WTC11 (cell line): Measurements from ENCODE around the gene HGS. TPM values are rescaled to one million over a fixed set of nuclear protein-coding genes. Genes with fewer than 3 reads are reported as not detected.

Experiments used
- ATAC-seq: fragments of 200-7000 bp; cut with Tn5 transposase; 2 replicates; pipeline ENCODE4 v1.10.0; 2021; ENCODE audit warnings: mild to moderate bottlenecking, moderate library complexity
- CTCF ChIA-PET: fragments of 300-600 bp; sonication (Branson Sonifier 250); formaldehyde crosslinking; loops from one replicate; lab custom pipeline; 2021; ENCODE audit warnings: antibody characterized with exemption; lab: Charles Lee
- POLR2A ChIA-PET: fragments of 350-600 bp; sonication (Branson Sonifier 250); formaldehyde crosslinking; loops from one replicate; lab custom pipeline; 2021; ENCODE audit warnings: antibody characterized with exemption; lab: Charles Lee
- DNase-seq: peaks from one replicate; pipeline ENCODE4 v3.0.0; 2021; ENCODE audit warnings: low spot score
- H3K27ac Mint-ChIP-seq: 2 replicates; pipeline ENCODE4 v1.8.0; 2021; ENCODE audit warnings: mixed read lengths
- H3K27me3 Mint-ChIP-seq: 2 replicates; pipeline ENCODE4 v1.8.0; 2021; ENCODE audit warnings: low read depth, mild to moderate bottlenecking, moderate library complexity, mixed read lengths
- H3K36me3 Mint-ChIP-seq: 2 replicates; pipeline ENCODE4 v1.8.0; 2021; ENCODE audit warnings: mixed read lengths
- H3K4me1 Mint-ChIP-seq: 2 replicates; pipeline ENCODE4 v1.8.0; 2022; ENCODE audit warnings: mixed read lengths
- H3K4me3 Mint-ChIP-seq: 2 replicates; pipeline ENCODE4 v1.8.0; 2021; ENCODE audit warnings: mild to moderate bottlenecking, moderate library complexity, mixed read lengths
- H3K9me3 Mint-ChIP-seq: 2 replicates; pipeline ENCODE4 v1.8.0; 2021; ENCODE audit warnings: mixed read lengths
- ATF1 ChIP-seq: sonication (generic); formaldehyde crosslinking; IDR thresholded peaks from 2 replicates; pipeline ENCODE4 v1.8.1; 2023; ENCODE audit warnings: mild to moderate bottlenecking, moderate library complexity, missing genetic modification reagents
- E2F5 ChIP-seq: sonication (generic); formaldehyde crosslinking; IDR thresholded peaks from 2 replicates; pipeline ENCODE4 v1.8.1; 2022; ENCODE audit warnings: mild to moderate bottlenecking, moderate library complexity, missing genetic modification reagents
- ELF4 ChIP-seq: sonication (generic); formaldehyde crosslinking; IDR thresholded peaks from 2 replicates; pipeline ENCODE4 v1.8.1; 2022; ENCODE audit warnings: low read depth, mild to moderate bottlenecking, moderate library complexity, missing genetic modification reagents
- EMX1 ChIP-seq: fragments of 250-450 bp; sonication (Bioruptor Pico); IDR thresholded peaks from 2 replicates; pipeline ENCODE4 v1.8.0; 2021; ENCODE audit warnings: mild to moderate bottlenecking
- ERG ChIP-seq: fragments of 250-450 bp; sonication (Bioruptor Pico); IDR thresholded peaks from 2 replicates; pipeline ENCODE4 v1.8.0; 2021; ENCODE audit warnings: mild to moderate bottlenecking
- ETV6 ChIP-seq: sonication (generic); formaldehyde crosslinking; IDR thresholded peaks from 2 replicates; pipeline ENCODE4 v1.8.1; 2022; ENCODE audit warnings: mild to moderate bottlenecking, missing genetic modification reagents
- GABPB1 ChIP-seq: sonication (generic); formaldehyde crosslinking; IDR thresholded peaks from 2 replicates; pipeline ENCODE4 v1.8.1; 2023; ENCODE audit warnings: mild to moderate bottlenecking, missing genetic modification reagents
- OVOL2 ChIP-seq: fragments of 250-450 bp; sonication (Bioruptor Pico); IDR thresholded peaks from 2 replicates; pipeline ENCODE4 v1.9.0; 2021; ENCODE audit warnings: mild to moderate bottlenecking, borderline replicate concordance
- PRDM15 ChIP-seq: sonication (generic); formaldehyde crosslinking; IDR thresholded peaks from 2 replicates; pipeline ENCODE4 v1.8.0; 2022; ENCODE audit warnings: missing genetic modification reagents
- PRRX2 ChIP-seq: fragments of 250-450 bp; sonication (Bioruptor Pico); IDR thresholded peaks from 2 replicates; pipeline ENCODE4 v1.8.0; 2021; ENCODE audit warnings: mild to moderate bottlenecking
- SMAD4 ChIP-seq: sonication (generic); formaldehyde crosslinking; IDR thresholded peaks from 2 replicates; pipeline ENCODE4 v1.8.0; 2022; ENCODE audit warnings: mild to moderate bottlenecking, missing genetic modification reagents
- STAT6 ChIP-seq: sonication (generic); formaldehyde crosslinking; conservative IDR thresholded peaks from 2 replicates; pipeline ENCODE4 v1.8.1; 2023; ENCODE audit warnings: mild to moderate bottlenecking, low read depth, missing genetic modification reagents, moderate library complexity
- TP53 ChIP-seq: sonication (generic); formaldehyde crosslinking; IDR thresholded peaks from 2 replicates; pipeline ENCODE4 v1.8.1; 2023; ENCODE audit warnings: mild to moderate bottlenecking, missing genetic modification reagents
- USF2 ChIP-seq: sonication (generic); formaldehyde crosslinking; IDR thresholded peaks from 2 replicates; pipeline ENCODE4 v1.8.1; 2023; ENCODE audit warnings: mild to moderate bottlenecking, missing genetic modification reagents, moderate library complexity
- ZBTB21 ChIP-seq: sonication (generic); formaldehyde crosslinking; IDR thresholded peaks from 2 replicates; pipeline ENCODE4 v1.8.1; 2023; ENCODE audit warnings: mild to moderate bottlenecking, missing genetic modification reagents, borderline replicate concordance
- ZNF138 ChIP-seq: sonication (generic); formaldehyde crosslinking; conservative IDR thresholded peaks from 2 replicates; pipeline ENCODE4 v1.8.1; 2022; ENCODE audit warnings: mild to moderate bottlenecking, moderate library complexity, missing genetic modification reagents
- ZNF232 ChIP-seq: sonication (generic); formaldehyde crosslinking; IDR thresholded peaks from 2 replicates; pipeline ENCODE4 v1.8.0; 2022; ENCODE audit warnings: mild to moderate bottlenecking, missing genetic modification reagents
- ZNF263 ChIP-seq: sonication (generic); formaldehyde crosslinking; IDR thresholded peaks from 2 replicates; pipeline ENCODE4 v1.8.1; 2022; ENCODE audit warnings: low read depth, mild to moderate bottlenecking, moderate library complexity, missing genetic modification reagents
- total RNA-seq: library from RNA; stranded (reverse); gene quantifications from 3 replicates; pipeline ENCODE4 v1.2.3, GENCODE V29; 2021

The HGS gene
- total RNA-seq, 1 experiment from 2014 or later = 113 TPM

- Mint-ChIP-seq H3K4me1 (peaks cover 16% of the 10 kb centered on the region), H3K27me3 (no peaks in the 10 kb centered on the region), H3K9me3 (no peaks in the 10 kb centered on the region), H3K27ac (peak overlapping the region; percentile 70; the same call in 1 of the 2 replicates), H3K4me3 (peak overlapping the region; percentile 98), H3K36me3 (peaks cover 52% of the 10 kb centered on the region)
- ChIA-PET CTCF (interaction anchor here (0.6 to 2.2 kb wide), 4 partner anchors 17 to 26 kb away, joined by 3 to 9 read pairs (median 7); partner anchors contain the start of genes ARL16 and HGS), POLR2A (interaction anchor here (2.3 kb wide), 1 partner anchor 10 kb away, joined by 11 read pairs; the partner anchor contains the start of gene SLC25A10)
- no peak for TF ChIP-seq ZNF138 (CRISPR knock-in tag)
- TF ChIP-seq EMX1 (CRISPR knock-in tag) = no peak
- no peak for TF ChIP-seq SMAD4
- no peak for TF ChIP-seq ERG (CRISPR knock-in tag)
- no peak for TF ChIP-seq ATF1
- TF ChIP-seq ZNF263 (CRISPR knock-in tag) = no peak
- no peak for TF ChIP-seq ZBTB21 (CRISPR knock-in tag)
- TF ChIP-seq STAT6 (CRISPR knock-in tag) = no peak
- TF ChIP-seq PRRX2 (CRISPR knock-in tag) = no peak
- no peak for TF ChIP-seq PRDM15 (CRISPR knock-in tag)
- no peak for TF ChIP-seq ELF4 (CRISPR knock-in tag)
- no peak for TF ChIP-seq USF2 (CRISPR knock-in tag)
- no peak for TF ChIP-seq ZNF232
- DNase-seq (no peak), ATAC-seq (peak; percentile 9)
Measured at GRCh38 chr17:81701288-81702071, 17.7 kb downstream of the HGS start.

GRCh38 chr17:81702934-81703746 lies 19.3 kb downstream of the HGS start, which contains the start of gene MRPL12:
Gene MRPL12 (plus strand): TSS chr17:81703367. CDS start chr17:81703502, 135 bp downstream.
- CTCF ChIA-PET = interaction anchor here (0.8 to 2.2 kb wide), 11 partner anchors 9 to 317 kb away, joined by 3 to 13 read pairs (median 4); partner anchors contain the start of genes ARL16, HGS and SLC25A10
- TF ChIP-seq E2F5 (CRISPR knock-in tag) = peak; percentile 48; the same call in 1 of the 2 replicates
- peak; percentile 67 for TF ChIP-seq ETV6 (CRISPR knock-in tag)
- no peak for TF ChIP-seq PRRX2 (CRISPR knock-in tag)
- TF ChIP-seq TP53 (CRISPR knock-in tag) = peak; percentile 68; the same call in 1 of the 2 replicates
- no peak for TF ChIP-seq OVOL2
- peak; percentile 91 for TF ChIP-seq GABPB1 (CRISPR knock-in tag)

More at GRCh38 chr17:81702934-81703746, 19.3 kb downstream of the HGS start, which contains the start of gene MRPL12:
- Mint-ChIP-seq H3K27ac (peak within 1 kb of the TSS; percentile 95), H3K4me3 (peak within 1 kb of the TSS; percentile 98), H3K36me3 (peaks cover 45% of the 10 kb centered on the region), H3K4me1 (peaks cover 16% of the 10 kb centered on the region), H3K27me3 (no peaks in the 10 kb centered on the region), H3K9me3 (no peaks in the 10 kb centered on the region)
- ATAC-seq (peak; percentile 84), DNase-seq (peak; percentile 94)
- POLR2A ChIA-PET = interaction anchor here (0.6 to 2.3 kb wide), 9 partner anchors 8 to 222 kb away, joined by 3 to 11 read pairs (median 4); partner anchors contain the start of genes ARL16, HGS and SLC25A10
